Fibroblast of lung (primary cell): ENCODE results near the gene DYNLL2.

Source experiments
- CTCF ChIP-seq, 2 donors: IDR thresholded peaks in 1 of 2; conservative IDR thresholded peaks in 1 of 2; 1 replicate in 1 of 2; 2 replicates in 1 of 2; pipeline ENCODE4 v1.5.1; 2011 to 2012; ENCODE audit warnings: low read length in 2 of 2, control low read depth in 1 of 2, inconsistent platforms in 1 of 2, low read depth in 1 of 2, mild to moderate bottlenecking in 1 of 2
- EZH2 ChIP-seq: IDR thresholded peaks from 2 replicates; pipeline ENCODE4 v1.5.1; 2012; ENCODE audit warnings: low read length, control low read depth, mild to moderate bottlenecking; ENCODE audit errors: missing control alignments

- no peak for TF ChIP-seq CTCF (conservative IDR thresholded peaks at IDR 0.05 in 1 of 2, IDR thresholded peaks at IDR 0.05 in 1 of 2; ENCODE audit: low read depth in 1 of 2, low read length in 2 of 2)
- TF ChIP-seq EZH2: no peak
Measured at GRCh38 chr17:58089111-58089510, 5.9 kb downstream of the DYNLL2 start.
